GM12801 (cell line): ENCODE results near the gene SMTN.

Experiments
- CTCF ChIP-seq: IDR thresholded peaks from one replicate; pipeline ENCODE4 v1.5.1; 2011; ENCODE audit warnings: control low read depth; ENCODE audit not compliant: insufficient read length; ENCODE audit errors: extremely low read depth

SMTN gene

GRCh38 chr22:31123292-31123602 lies 42.1 kb downstream of the SMTN start:
- TF ChIP-seq CTCF: no peak

- no peak for TF ChIP-seq CTCF
These were observed 43.2 kb downstream of the SMTN start for GRCh38 chr22:31124290-31124689.

- no peak for TF ChIP-seq CTCF
These were observed 43.8 kb downstream of the SMTN start for GRCh38 chr22:31124811-31125465.

- TF ChIP-seq CTCF: no peak
These were observed 44.5 kb downstream of the SMTN start for GRCh38 chr22:31125521-31126117.

- no peak for TF ChIP-seq CTCF
These were observed 45.2 kb downstream of the SMTN start for GRCh38 chr22:31126128-31126868.

- no peak for TF ChIP-seq CTCF
These were observed 45.7 kb downstream of the SMTN start for GRCh38 chr22:31126869-31127175.

- no peak for TF ChIP-seq CTCF
These were observed 46.2 kb downstream of the SMTN start for GRCh38 chr22:31127181-31127772.
